Measurements from ENCODE around the gene PLEKHA4.

Gene PLEKHA4

DNA sequence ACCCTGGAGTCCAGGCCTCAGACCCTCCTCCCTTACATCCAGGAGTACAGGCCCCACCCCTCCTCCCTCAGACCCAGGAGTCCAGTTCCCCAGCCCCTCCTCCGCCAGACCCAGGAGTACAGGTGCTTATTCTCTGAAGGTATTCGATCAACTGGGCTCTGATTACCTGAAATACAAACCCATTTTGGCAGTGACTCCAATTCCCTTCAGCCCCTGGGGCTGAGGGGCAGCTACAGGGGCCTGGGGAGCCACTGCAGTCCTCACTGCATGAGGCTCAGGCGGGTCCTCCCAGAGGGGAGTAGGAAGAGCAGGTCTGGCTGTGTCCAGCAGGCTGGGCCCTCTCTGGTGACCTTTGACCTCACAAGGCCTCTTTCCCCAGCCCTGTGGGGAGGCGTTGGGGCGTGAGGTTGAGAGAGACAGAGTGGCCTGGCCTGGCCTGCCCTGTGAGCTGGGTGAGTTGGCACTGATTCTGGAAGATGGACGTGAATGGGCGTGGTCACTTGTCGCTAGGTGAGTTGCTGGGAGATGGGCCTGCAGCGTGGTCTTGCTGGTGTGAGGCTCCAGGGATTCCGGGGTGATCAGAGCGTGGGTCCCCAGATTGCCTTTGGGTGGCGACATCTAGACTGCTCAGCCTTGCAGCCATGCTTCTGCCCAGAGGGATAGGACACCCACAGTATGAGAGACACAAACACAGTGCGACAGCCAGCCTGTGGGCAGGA, 60.7 kb downstream of the PLEKHA4 start:
- TF ChIP-seq EGR1 (IDR thresholded peaks at IDR 0.05): no peak
- TF ChIP-seq ZBTB7A (IDR thresholded peaks at IDR 0.05; ENCODE audit: low read depth): no peak
- TF ChIP-seq TEAD4 (IDR thresholded peaks at IDR 0.05): no peak
- no peak for TF ChIP-seq TCF12 (IDR thresholded peaks at IDR 0.05; ENCODE audit: low read depth)
- no peak for TF ChIP-seq RAD21 (IDR thresholded peaks at IDR 0.05; ENCODE audit: low read depth)

DNA sequence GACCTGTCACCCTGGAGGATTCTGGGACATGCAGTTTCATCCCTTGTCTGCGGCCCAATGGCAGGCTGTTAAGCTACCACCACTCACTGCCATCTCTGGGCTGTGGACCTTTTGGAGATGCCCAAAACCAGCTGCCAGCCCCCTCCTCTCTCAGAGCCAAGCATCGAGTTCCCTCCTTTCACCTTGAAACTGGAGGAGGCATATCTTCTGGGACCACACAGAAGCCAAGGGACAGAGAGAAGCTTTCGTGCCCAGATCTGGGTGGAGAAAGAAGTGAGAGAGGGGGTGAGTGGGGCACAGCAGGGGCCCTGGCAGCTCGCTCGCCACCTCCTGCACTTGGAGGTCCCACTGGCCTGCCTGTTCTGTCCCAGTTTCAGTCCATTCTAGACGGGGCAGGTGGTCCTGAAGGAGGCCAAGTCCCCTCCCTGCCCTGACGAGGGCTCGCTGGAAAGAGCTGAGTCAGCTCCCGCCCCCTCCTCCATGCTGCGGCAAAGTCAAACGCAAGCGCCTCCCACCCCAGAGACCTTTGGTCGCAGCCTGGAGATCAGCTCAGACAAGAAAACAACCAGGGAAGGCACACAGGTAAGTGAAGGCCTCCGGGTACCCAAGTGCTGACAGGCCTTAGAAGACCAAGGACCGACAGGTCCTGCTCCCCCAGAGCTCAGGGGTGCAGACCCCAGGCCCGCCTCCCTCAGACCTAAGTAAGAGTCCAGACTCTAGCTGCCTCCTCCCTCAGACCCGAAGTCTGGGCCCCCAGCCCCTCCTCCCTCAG, 61.4 kb downstream of the PLEKHA4 start:
- TF ChIP-seq, protein P1, sequence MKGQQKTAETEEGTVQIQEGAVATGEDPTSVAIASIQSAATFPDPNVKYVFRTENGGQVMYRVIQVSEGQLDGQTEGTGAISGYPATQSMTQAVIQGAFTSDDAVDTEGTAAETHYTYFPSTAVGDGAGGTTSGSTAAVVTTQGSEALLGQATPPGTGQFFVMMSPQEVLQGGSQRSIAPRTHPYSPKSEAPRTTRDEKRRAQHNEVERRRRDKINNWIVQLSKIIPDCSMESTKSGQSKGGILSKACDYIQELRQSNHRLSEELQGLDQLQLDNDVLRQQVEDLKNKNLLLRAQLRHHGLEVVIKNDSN (IDR thresholded peaks at IDR 0.05): no peak
- TF ChIP-seq, protein P2, sequence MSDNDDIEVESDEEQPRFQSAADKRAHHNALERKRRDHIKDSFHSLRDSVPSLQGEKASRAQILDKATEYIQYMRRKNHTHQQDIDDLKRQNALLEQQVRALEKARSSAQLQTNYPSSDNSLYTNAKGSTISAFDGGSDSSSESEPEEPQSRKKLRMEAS (IDR thresholded peaks at IDR 0.05): no peak
- TF ChIP-seq CREB1 (IDR thresholded peaks at IDR 0.05; ENCODE audit: low read depth): no peak
- TF ChIP-seq EP300 (IDR thresholded peaks at IDR 0.05; ENCODE audit: borderline replicate concordance): no peak
- TF ChIP-seq TAF1 (IDR thresholded peaks at IDR 0.05; ENCODE audit: low read depth): no peak
- TF ChIP-seq, protein P3, sequence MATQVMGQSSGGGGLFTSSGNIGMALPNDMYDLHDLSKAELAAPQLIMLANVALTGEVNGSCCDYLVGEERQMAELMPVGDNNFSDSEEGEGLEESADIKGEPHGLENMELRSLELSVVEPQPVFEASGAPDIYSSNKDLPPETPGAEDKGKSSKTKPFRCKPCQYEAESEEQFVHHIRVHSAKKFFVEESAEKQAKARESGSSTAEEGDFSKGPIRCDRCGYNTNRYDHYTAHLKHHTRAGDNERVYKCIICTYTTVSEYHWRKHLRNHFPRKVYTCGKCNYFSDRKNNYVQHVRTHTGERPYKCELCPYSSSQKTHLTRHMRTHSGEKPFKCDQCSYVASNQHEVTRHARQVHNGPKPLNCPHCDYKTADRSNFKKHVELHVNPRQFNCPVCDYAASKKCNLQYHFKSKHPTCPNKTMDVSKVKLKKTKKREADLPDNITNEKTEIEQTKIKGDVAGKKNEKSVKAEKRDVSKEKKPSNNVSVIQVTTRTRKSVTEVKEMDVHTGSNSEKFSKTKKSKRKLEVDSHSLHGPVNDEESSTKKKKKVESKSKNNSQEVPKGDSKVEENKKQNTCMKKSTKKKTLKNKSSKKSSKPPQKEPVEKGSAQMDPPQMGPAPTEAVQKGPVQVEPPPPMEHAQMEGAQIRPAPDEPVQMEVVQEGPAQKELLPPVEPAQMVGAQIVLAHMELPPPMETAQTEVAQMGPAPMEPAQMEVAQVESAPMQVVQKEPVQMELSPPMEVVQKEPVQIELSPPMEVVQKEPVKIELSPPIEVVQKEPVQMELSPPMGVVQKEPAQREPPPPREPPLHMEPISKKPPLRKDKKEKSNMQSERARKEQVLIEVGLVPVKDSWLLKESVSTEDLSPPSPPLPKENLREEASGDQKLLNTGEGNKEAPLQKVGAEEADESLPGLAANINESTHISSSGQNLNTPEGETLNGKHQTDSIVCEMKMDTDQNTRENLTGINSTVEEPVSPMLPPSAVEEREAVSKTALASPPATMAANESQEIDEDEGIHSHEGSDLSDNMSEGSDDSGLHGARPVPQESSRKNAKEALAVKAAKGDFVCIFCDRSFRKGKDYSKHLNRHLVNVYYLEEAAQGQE (IDR thresholded peaks at IDR 0.05; ENCODE audit: low read depth): no peak
- no peak for TF ChIP-seq ZBTB7A (IDR thresholded peaks at IDR 0.05; ENCODE audit: low read depth)
- no peak for TF ChIP-seq YY1 (IDR thresholded peaks at IDR 0.05; ENCODE audit: low read depth)
- TF ChIP-seq TCF12 (IDR thresholded peaks at IDR 0.05; ENCODE audit: low read depth): no peak
- no peak for TF ChIP-seq FOXM1 (IDR thresholded peaks at IDR 0.05; ENCODE audit: borderline replicate concordance, low read depth)
- no peak for TF ChIP-seq CEBPB (IDR thresholded peaks at IDR 0.05)
- TF ChIP-seq NFIC (IDR thresholded peaks at IDR 0.05): no peak
- no peak for TF ChIP-seq EGR1 (IDR thresholded peaks at IDR 0.05)
- TF ChIP-seq RAD21 (IDR thresholded peaks at IDR 0.05; ENCODE audit: low read depth): no peak
- no peak for TF ChIP-seq TEAD4 (IDR thresholded peaks at IDR 0.05)

DNA sequence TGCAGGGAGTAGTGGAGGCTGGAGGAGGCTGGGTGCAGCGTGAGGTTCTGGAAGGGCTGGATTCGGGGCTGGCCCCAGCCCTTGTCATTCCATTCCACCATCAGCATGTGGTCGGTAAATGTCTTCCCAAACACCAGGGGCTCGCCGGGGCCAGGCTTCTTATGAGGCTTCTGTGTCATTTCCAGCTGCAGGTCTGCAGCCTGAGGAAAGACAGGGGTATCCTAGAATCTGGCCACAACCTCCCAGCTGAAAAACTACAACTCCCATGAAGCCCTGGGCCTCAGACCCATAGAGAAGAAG, 61.9 kb downstream of the PLEKHA4 start:
- TF ChIP-seq RAD21 (IDR thresholded peaks at IDR 0.05; ENCODE audit: low read depth) (no peak), TCF12 (IDR thresholded peaks at IDR 0.05; ENCODE audit: low read depth) (no peak), EP300 (IDR thresholded peaks at IDR 0.05; ENCODE audit: borderline replicate concordance) (no peak), TEAD4 (IDR thresholded peaks at IDR 0.05) (no peak), NFIC (IDR thresholded peaks at IDR 0.05) (no peak), FOXM1 (IDR thresholded peaks at IDR 0.05; ENCODE audit: borderline replicate concordance, low read depth) (no peak), CREB1 (IDR thresholded peaks at IDR 0.05; ENCODE audit: low read depth) (no peak), YY1 (IDR thresholded peaks at IDR 0.05; ENCODE audit: low read depth) (no peak), CEBPB (IDR thresholded peaks at IDR 0.05) (no peak), ZBTB7A (IDR thresholded peaks at IDR 0.05; ENCODE audit: low read depth) (no peak), TAF1 (IDR thresholded peaks at IDR 0.05; ENCODE audit: low read depth) (no peak), EGR1 (IDR thresholded peaks at IDR 0.05) (no peak)
- TF ChIP-seq, protein P3 (IDR thresholded peaks at IDR 0.05; ENCODE audit: low read depth): no peak
- TF ChIP-seq, protein P2 (IDR thresholded peaks at IDR 0.05): no peak
- TF ChIP-seq, protein P1 (IDR thresholded peaks at IDR 0.05): no peak

DNA sequence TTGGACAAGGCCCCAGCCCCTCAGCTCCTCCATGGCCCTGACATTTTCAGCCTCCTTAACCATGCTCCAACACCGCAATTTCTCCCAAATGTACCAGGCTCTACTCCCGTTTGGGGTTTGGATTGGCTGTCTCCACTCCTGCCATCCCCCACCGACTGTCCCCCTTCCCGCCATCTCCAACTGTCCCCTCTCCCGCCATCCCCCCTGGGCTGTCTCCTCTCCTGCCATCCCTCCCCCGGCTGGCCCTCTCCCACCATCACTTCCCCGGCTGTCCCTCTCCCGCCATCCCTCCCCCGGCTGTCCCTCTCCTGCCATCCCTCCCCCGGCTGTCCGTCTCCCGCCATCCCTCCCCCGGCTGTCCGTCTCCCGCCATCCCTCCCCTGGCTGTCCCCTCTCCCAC, 63.0 kb downstream of the PLEKHA4 start:
- TF ChIP-seq NFIC (IDR thresholded peaks at IDR 0.05) (no peak), TCF12 (IDR thresholded peaks at IDR 0.05; ENCODE audit: low read depth) (no peak), YY1 (IDR thresholded peaks at IDR 0.05; ENCODE audit: low read depth) (no peak), CREB1 (IDR thresholded peaks at IDR 0.05; ENCODE audit: low read depth) (no peak), CEBPB (IDR thresholded peaks at IDR 0.05) (no peak), TEAD4 (IDR thresholded peaks at IDR 0.05) (no peak), ZBTB7A (IDR thresholded peaks at IDR 0.05; ENCODE audit: low read depth) (no peak), RAD21 (IDR thresholded peaks at IDR 0.05; ENCODE audit: low read depth) (no peak), EP300 (IDR thresholded peaks at IDR 0.05; ENCODE audit: borderline replicate concordance) (no peak), TAF1 (IDR thresholded peaks at IDR 0.05; ENCODE audit: low read depth) (no peak), FOXM1 (IDR thresholded peaks at IDR 0.05; ENCODE audit: borderline replicate concordance, low read depth) (no peak), EGR1 (IDR thresholded peaks at IDR 0.05) (no peak)
- TF ChIP-seq, protein P1 (IDR thresholded peaks at IDR 0.05): no peak
- TF ChIP-seq, protein P2 (IDR thresholded peaks at IDR 0.05): no peak
- TF ChIP-seq, protein P3 (IDR thresholded peaks at IDR 0.05; ENCODE audit: low read depth): no peak
